ENCODE measurements around the gene CLEC19A.
"Not testable (repeated sequence)": the region's sequence is repeated elsewhere in the genome, so short reads cannot be mapped to it uniquely, and the experiment has no call there.

CLEC19A gene

DNA sequence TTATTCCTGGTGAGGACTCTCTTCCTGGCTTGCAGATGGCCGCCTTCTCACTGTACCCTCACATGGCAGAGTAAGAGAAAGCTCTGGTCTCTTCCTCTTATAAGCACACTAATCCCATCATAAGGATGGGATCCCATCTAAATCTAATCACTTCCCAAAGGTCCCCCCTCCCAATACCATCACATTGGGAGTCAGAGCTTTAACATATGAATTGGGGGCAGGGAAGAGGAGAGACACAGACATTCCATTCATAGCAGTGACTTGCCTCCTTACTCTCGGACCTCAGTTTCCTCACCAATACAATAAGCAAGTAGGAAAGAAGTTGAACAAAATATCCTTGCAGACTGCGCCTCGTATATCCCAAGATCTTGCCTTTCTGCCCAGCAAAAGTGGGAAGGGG is 1.7 kb downstream of the CLEC19A start:
- no peak for DNase-seq

GRCh38 chr16:19288872-19289799 is 3.6 kb downstream of the CLEC19A start:
- DNase-seq: no peak

DNA sequence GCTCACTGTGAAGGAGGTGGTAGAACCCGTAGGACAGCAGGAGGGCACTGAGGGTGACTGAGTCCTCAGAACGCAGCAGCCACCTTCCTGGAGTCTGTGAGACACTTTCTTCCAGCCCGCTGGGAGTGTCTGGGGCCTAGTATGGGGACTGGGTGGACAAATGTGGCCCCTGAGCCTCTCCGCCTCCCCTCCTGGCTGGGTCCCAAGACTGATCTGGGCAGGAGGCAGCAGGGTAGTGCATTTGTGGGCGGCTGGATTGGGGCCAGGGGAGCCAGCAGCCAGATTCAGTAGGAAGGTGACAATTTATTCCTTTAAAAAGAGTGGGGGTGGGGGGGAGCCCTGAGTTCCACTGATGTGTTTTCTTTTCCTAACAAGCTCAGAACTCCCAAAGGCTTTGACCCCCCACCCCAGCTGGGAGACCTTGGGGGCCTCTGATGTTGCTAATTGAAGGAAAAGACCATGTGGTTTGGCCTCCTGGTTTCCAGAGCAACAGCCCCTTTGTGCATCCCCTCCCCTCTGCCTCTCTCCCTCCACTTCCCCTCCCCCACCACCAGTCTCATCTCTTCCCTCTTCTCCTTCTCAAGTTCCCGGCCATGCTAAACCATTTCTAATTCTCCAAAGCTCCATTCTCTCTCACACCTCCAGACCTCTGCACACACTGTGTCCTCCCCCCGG is 4.4 kb downstream of the CLEC19A start:
- no peak for DNase-seq

DNA sequence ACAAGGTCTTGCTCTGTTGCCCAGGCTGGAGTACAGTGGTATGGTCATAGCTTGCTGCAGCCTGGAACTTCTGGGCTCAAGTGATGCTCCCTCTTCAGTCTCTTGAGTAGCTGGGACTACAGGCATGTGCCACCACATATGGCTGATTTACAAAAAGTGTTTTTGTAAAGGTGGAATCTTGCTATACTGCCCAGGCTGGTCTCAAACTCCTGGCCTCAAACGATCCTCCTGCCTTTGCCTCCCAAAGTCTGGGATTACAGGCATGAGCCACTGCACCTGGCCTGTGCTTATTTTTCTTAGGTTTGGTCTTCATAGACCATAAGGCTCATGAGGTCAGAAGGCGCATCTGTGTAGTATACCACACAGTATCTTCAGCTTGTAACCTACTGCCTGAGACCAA is 5.3 kb downstream of the CLEC19A start:
- DNase-seq: no peak

DNA sequence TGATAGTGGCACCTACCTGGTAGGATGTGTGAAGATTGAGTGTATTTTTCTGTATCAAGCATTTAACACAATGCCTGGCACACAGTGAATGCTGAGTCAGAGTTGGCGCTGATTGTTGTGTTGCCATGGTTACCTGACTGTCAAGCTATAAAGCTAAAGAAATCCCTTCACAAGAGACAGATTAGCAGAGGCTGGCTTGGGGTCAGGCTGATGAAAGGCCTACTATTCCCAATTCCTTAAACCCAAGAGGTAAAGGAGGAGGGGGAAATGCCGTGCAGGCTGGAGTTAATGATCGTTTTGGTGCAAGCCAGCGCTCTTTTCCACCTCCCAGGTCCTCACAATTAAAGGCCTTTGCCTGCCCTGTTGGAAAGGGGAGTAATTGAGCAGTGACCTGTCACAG is 5.9 kb downstream of the CLEC19A start:
- DNase-seq: no peak

- DNase-seq: no peak
These were observed 6.7 kb downstream of the CLEC19A start for GRCh38 chr16:19292186-19292585.

DNA sequence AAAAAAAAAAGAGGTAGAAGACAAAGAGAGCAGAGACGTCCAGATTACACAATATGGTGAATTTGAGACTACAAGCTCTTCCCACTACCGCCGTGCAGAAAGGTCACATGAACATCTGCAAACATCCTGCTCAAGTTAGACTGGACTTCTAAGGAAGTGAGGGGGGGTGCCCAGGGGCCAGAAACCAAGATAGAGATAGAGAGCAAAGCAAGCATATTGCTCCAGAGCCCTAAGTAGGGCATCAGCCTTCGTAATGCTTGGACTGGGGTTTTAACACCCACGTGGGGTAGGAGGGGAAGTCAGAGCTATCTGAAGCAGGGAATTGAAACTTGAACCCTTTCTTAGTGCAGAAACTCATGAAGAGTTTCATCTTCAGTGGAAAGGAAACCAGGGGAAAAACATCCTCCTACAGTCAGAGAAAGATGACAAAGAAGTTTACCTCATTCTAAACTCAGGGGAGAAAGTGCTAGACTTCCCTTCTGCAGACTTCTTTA is 8.7 kb downstream of the CLEC19A start:
- DNase-seq: no peak

GRCh38 chr16:19295393-19295792 is 9.9 kb downstream of the CLEC19A start:
- no peak for DNase-seq

- no peak for DNase-seq
These were observed 11.9 kb downstream of the CLEC19A start for GRCh38 chr16:19297454-19297853.

DNA sequence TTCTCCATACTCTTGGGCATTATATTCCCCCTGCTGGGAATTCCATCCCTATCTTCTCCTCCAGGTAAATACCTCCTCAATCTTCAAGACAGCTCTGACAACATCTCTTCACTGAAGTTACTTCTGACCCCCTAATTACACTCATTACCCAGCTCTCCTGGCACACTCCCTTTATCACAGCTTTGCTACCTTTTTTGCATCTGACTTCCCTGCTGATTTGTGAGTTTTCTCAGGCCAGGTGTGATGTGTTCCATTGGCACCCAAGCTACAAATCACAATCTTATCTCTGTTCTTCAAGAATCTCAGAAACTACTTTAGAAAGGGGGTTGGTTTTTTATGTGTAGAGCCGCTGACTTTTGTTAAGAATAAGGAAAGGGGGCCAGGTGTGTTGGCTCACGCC is 14.0 kb downstream of the CLEC19A start:
- DNase-seq: no peak

DNA sequence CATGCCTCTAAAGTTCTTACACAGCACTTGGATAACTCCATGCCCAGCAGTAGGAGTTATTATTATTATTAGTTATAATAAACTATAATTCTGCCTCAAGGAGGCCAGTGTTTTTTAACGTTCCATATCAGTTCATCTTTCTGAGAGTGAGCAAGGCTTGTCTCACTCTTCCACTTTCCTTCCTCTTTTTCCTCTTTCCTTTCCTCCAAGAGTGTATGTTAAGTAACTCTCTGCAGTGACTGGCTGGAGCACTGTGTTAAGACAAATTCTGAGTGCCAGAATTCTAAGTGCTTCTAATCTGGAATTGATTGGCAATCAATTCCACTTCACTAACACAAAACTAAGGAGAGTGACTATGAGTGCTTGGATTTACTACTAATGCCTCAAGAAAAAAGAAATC is 16.4 kb downstream of the CLEC19A start:
- DNase-seq: no peak

DNA sequence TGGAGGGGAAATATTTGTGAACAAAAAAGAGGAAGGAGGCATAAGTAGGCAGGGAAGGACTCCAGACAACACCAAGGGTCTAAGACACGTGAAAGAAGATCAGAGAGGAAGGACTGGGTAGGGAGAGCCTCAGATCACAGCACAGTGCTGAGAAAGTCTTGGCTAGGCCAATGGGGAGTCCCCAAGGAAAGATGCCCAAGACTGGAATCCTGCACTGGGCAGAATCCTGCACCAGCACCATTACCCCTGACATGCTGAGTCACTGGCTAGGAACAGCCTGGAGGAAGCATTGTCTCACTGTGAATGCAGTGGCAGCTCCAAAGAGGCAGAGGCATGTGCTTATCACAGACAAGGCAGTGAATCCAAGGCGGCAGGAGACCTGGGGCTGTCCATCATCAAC is 19.2 kb downstream of the CLEC19A start:
- no peak for DNase-seq

DNA sequence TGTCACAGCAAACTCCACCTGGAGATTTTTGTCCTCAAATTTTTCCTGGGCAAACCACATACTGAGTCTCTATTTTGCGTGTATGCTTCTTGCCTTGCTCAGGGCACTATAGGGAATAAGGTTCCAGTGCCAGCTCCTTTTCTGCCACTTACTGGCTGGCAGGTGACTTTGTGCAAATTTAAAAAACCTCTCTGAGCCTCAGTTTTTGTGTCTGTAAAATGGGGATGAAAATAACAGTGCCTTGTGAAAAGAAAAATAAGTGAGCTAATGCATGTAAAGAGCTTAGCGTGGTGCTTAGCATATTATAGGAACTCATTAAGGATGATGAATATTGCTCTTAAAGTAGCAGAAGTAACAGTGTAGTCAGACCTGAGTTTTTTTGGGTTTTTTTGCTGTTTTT is 19.9 kb downstream of the CLEC19A start:
- no peak for DNase-seq

DNA sequence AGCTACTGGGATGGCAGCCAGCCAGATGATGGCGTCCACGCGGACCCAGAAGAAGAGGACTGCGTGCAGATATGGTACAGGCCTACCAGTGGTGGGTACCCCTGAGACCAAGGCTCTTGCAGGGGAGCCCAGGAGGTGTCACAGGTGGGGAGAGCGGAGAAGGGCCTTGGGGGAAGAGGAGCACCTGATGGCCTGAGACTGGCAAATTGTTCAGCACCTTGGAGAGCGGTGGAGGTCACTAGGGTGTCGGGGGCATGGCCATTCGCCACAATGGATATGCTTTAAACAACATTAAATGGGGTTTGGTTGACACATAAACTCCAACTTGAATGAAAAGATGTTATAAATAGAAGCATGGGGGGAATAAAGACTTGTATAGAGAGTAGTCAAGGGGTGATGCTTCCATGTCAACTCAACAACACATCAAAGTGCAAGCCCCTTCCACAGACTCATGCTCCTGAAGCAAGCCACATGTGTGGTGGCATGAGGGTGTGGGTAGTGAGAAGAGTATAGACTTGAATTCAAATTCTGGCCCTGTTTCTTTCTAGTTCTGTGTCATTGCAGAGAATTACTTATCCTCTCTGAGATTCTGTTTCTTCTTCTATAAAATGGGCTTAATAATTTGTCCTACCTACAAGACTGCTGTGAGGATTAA is 22.2 kb downstream of the CLEC19A start:
- no peak for DNase-seq

- DNase-seq: no peak
These were observed 22.9 kb downstream of the CLEC19A start for GRCh38 chr16:19308392-19308791.

DNA sequence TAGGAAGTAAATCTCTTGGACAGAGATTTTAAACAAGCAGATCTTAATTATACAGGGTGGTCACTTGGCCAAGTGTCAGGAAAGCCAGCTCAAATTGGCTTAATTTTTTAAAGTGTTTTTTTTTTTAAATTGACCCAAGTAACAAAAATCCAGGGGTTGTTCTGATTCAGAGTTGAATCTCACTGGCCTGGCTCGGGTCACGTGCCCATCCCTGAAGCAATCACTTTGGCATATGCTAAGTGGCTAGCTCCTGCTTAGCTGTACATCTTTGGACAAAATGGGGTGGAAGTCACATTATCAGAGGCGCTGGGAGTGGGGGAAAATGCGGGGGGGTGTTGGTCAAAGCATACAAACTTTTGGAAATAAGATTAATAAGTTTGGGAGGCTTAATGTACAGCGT is 23.6 kb downstream of the CLEC19A start:
- no peak for DNase-seq

GRCh38 chr16:19314718-19315425 is 29.3 kb downstream of the CLEC19A start:
- DNase-seq: no peak

- no peak for DNase-seq
These were observed 30.4 kb downstream of the CLEC19A start for GRCh38 chr16:19315889-19316433.

DNA sequence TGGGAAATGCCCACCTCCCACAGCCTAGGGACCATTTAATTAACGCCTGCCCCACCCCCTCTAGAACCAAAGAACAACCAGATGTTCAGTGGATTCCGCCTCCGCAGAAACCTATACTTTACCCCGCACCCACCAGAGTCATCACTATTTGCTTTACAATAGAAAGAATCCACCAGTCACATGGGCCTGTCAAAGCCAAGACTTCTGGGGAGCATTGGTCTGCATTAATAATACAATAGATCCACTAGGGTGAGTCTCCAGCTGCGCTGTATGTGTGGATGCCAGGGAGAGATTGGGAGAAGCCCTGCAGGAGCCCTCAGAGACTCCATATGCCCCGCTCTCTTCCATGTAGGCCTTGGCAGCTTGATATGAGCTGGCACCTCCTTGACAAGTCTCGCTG is 31.3 kb downstream of the CLEC19A start:
- no peak for DNase-seq

DNA sequence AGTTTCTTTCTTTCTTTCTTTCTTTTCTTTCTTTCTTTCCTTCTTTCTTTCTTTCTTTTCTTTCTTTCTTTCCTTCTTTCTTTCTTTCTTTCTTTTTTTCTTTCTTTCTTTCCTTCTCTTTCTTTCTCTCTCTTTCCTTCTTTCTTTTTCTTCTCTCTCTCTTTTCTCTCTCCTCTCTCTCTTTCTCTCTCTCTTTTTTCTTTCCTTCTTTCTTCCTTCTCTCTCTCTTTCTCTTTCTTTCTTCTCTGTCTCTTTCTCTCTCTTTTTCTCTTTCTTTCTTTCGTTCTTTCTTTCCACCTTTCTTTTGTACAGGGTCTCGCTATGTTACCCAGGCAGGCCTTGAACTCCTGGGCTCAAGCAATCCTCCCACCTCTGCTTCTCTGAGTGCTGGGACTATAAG is 35.7 kb downstream of the CLEC19A start:
- DNase-seq: not testable (repeated sequence)

DNA sequence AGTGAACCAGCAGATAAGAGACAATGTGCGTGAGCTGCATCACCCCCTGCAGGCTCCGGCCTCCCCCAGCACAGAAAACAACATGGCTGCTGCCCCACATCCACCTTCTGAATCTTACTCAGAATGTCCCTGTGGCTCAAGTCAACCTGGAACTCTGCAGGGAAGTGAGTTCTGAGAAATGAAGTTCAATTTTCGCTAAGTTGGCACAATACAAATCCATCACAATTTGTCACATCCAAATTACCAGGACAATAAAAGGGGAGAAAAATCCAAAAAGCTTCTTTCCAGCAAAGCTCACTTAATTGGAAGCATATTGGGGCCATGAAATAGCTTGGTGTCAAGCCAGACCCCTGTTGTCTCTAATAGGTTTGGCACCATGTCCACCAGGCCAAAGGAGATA is 38.1 kb downstream of the CLEC19A start:
- DNase-seq: no peak

DNA sequence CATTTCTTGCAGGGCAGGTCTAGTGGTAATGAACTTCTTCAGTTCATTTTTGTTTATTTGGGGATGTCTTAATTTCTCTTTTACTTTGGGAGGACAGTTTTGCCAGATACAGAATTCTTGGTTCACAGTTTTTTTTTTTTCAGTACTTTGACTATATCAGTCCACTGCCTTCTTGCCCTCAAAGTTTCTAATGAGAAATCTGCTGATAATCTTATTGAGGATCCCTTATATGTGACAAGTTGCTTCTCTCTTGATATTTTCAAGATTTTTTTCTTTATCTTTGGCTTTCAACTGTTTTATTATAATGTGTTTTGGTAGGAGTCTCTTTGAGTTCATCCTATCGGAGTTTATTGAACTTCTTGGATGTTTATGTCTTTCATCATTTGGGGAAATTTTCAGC is 42.8 kb downstream of the CLEC19A start:
- no peak for DNase-seq

GRCh38 chr16:19329932-19330331 is 44.4 kb downstream of the CLEC19A start:
- DNase-seq: no peak
